Sciatic nerve (tissue), 2 donors: ENCODE measurements around the gene ADAP1. TPM values are rescaled to one million over a fixed set of nuclear protein-coding genes. Genes with fewer than 3 reads are reported as not detected.
A peak's percentile ranks its signal among the peaks of the same experiment; 100 is the strongest.

Experiments
- ATAC-seq: fragments of 200-7000 bp; cut with Tn5 transposase; one replicate; pipeline ENCODE4 v1.9.1; 2020; ENCODE audit warnings: mild to moderate bottlenecking, moderate library complexity
- DNase-seq: peaks from one replicate; pipeline ENCODE4 v3.0.0-alpha.2; 2020; ENCODE audit warnings: low spot score
- intact Hi-C: fragments of 100-400 bp; cut with DNase I; formaldehyde crosslinking; loops from one replicate; pipeline ENCODE4 v1.14.2; 2022
- total RNA-seq: library from RNA; stranded (reverse); fragmentation: NEBNext Ultra II Directional; extraction: Animal tissue kit (Norgen Biotek cat#: 25700); gene quantifications from one replicate; pipeline ENCODE4 v1.2.1, GENCODE V29; 2021
- donor health status: DM: no; HTN: no; CAD: no.
- donor health status: DM: no; HTN: no; CAD: no.

ADAP1 gene
- total RNA-seq, 1 donor from 2014 or later: 42.8 TPM

GRCh38 chr7:867406-868188 lies 86.9 kb downstream of the ADAP1 start:
- intact Hi-C loops: loop anchor here (10.0 kb wide), 1 partner anchor 83 kb away; no protein-coding TSS in a partner anchor
- peak; percentile 59 for ATAC-seq
- no peak for DNase-seq

GRCh38 chr7:867001-867405 lies 87.5 kb downstream of the ADAP1 start:
- intact Hi-C loops: loop anchor here (10.0 kb wide), 1 partner anchor 82 kb away; no protein-coding TSS in a partner anchor
- DNase-seq: peak; percentile 79
- peak; percentile 87 for ATAC-seq

DNA sequence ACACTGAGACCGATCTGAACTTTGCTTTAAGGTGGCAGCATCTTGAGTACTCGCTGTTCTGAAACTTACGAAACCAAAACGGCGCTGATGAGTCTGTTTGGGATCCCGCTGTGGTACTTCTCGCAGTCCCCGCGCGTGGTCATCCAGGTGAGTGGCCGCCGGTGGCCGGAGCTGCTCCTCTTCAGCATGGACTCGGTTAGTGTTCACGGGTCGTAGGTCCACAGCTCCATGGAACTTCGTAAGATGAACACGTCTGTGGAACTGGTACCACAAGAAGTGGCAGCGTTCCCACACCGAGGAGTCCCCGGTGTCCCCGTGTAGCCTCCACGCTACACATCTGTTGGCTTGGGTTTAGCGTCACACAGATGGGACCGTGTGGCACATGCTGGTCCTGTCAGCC lies 88.6 kb downstream of the ADAP1 start:
- DNase-seq (no peak), ATAC-seq (no peak)
- intact Hi-C loops: loop anchor here (10.0 kb wide), 1 partner anchor 81 kb away; no protein-coding TSS in a partner anchor

DNA sequence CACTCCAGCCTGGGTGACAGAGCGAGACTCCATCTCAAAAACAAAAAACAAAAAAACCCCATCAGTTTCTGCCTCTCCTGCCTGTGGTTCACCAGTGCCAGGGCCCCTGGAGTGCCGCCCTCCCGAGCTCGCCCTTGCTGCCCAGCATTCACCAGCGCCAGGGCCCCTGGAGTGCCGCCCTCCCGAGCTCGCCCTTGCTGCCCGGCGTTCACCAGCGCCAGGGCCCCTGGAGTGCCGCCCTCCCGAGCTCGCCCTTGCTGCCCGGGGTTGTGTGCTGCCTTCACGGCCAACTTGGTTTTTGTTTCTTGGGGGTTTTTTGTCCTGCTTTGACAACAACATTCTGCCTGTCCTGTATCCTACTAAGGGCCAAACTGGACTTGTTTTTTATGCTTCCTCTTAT lies 91.4 kb downstream of the ADAP1 start:
- DNase-seq (no peak), ATAC-seq (no peak)
- intact Hi-C loops: loop anchor here (10.0 kb wide), 1 partner anchor 78 kb away; no protein-coding TSS in a partner anchor

GRCh38 chr7:862157-862556 lies 92.3 kb downstream of the ADAP1 start:
- no peak for ATAC-seq
- intact Hi-C loops: loop anchor here (10.0 kb wide), 1 partner anchor 77 kb away; no protein-coding TSS in a partner anchor

DNA sequence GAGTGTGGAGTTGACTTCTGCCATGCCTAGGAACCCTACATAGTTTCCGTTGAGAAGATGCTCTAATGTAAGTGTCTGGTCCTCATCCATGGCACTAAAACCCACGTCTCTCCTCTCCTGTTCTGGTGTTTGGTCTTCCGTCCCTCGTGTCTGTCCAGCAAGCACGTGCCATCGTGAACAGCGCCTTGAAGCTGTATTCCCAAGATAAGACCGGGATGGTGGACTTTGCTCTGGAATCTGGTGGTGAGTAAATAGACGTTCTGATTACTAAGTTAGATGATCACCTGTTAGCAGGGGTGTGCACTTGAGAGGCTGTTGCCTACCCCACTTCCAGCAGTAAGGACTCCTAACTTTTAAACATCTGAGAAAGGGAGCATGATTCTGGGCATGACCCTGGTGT lies 93.3 kb downstream of the ADAP1 start:
- DNase-seq (no peak), ATAC-seq (no peak)
- intact Hi-C loops: loop anchor here (10.0 kb wide), 1 partner anchor 76 kb away; no protein-coding TSS in a partner anchor

More at GRCh38 chr7:862157-862556, 92.3 kb downstream of the ADAP1 start:
- no peak for DNase-seq

- no peak for ATAC-seq
- no peak for DNase-seq
- intact Hi-C loops: loop anchor here (10.0 kb wide), 1 partner anchor 75 kb away; no protein-coding TSS in a partner anchor
Measured at GRCh38 chr7:860149-860548, 94.3 kb downstream of the ADAP1 start.

GRCh38 chr7:859359-860030 lies 95.0 kb downstream of the ADAP1 start:
- intact Hi-C loops: loop anchor here (10.0 kb wide), 1 partner anchor 75 kb away; no protein-coding TSS in a partner anchor
- peak; percentile 27 for ATAC-seq
- DNase-seq: no peak

- ATAC-seq (no peak), DNase-seq (no peak)
- intact Hi-C loops: no loop called here
Measured at GRCh38 chr7:857661-858060, 96.8 kb downstream of the ADAP1 start.

GRCh38 chr7:856444-857095 lies 97.9 kb downstream of the ADAP1 start:
- DNase-seq (no peak), ATAC-seq (no peak)
- intact Hi-C loops: no loop called here

- intact Hi-C loops: no loop called here
- no peak for ATAC-seq
- no peak for DNase-seq
Measured at GRCh38 chr7:855686-856369, 98.7 kb downstream of the ADAP1 start.

- intact Hi-C loops: no loop called here
- no peak for ATAC-seq
Measured at GRCh38 chr7:854118-854775, 100.2 kb downstream of the ADAP1 start.

GRCh38 chr7:853366-854117 lies 100.9 kb downstream of the ADAP1 start:
- DNase-seq: no peak
- no peak for ATAC-seq
- intact Hi-C loops: no loop called here

More at GRCh38 chr7:854118-854775, 100.2 kb downstream of the ADAP1 start:
- no peak for DNase-seq

GRCh38 chr7:851204-851603 lies 103.3 kb downstream of the ADAP1 start:
- intact Hi-C loops: no loop called here
- DNase-seq (no peak), ATAC-seq (no peak)

DNA sequence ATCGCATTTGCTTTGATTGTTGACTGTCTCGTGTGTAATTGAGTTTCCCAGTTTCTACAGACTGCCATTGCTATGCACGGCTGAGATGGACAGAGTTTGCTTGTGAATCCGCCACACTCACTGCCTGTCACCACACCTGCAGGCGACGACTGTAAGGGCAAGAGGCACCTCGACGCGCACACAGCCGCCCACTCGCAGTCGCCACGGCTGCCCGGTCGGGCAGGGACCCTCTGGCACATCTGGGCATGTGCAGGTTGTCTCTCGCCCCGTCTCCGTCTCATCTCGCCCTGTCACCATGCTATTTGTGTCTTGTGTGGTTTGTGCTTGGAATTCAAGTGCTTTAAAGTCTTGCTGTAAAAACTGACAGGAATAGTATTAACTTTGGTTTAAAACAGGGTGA lies 104.7 kb downstream of the ADAP1 start:
- ATAC-seq: no peak
- intact Hi-C loops: no loop called here

GRCh38 chr7:849145-849544 lies 105.3 kb downstream of the ADAP1 start:
- no peak for ATAC-seq
- no peak for DNase-seq
- intact Hi-C loops: no loop called here

More for the DNA sequence above, 104.7 kb downstream of the ADAP1 start:
- DNase-seq: no peak
